GM12873 (cell line): Measurements from ENCODE around the gene GREM2.

Source experiments
- TF ChIP-seq, protein P1 (sequence below): IDR thresholded peaks from 2 replicates; pipeline ENCODE4 v1.5.1; 2012; ENCODE audit warnings: low read depth, mild to moderate bottlenecking, moderate library complexity, low read length, control low read depth; ENCODE audit not compliant: insufficient read depth; ENCODE audit errors: missing control alignments

The GREM2 gene

DNA sequence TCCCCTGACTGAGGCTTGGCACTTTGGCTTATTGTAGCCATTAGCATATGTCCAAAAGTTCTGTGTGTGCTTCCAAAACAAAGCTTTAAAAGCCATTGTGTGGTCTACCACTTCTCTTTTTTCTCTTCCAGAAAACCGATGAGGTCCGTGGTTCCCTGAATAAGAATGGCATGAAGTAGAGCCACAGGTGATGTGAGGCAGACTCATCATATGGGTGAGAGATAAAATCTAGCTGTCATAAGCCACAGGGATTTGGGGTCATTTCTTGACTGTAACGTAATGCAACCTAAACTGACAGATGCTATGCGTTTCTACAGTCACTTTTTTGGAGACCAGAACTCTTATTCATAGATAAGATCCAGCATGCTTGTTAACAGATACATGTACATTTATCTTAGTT is 7.0 kb upstream of the GREM2 start:
- TF ChIP-seq, protein P1, sequence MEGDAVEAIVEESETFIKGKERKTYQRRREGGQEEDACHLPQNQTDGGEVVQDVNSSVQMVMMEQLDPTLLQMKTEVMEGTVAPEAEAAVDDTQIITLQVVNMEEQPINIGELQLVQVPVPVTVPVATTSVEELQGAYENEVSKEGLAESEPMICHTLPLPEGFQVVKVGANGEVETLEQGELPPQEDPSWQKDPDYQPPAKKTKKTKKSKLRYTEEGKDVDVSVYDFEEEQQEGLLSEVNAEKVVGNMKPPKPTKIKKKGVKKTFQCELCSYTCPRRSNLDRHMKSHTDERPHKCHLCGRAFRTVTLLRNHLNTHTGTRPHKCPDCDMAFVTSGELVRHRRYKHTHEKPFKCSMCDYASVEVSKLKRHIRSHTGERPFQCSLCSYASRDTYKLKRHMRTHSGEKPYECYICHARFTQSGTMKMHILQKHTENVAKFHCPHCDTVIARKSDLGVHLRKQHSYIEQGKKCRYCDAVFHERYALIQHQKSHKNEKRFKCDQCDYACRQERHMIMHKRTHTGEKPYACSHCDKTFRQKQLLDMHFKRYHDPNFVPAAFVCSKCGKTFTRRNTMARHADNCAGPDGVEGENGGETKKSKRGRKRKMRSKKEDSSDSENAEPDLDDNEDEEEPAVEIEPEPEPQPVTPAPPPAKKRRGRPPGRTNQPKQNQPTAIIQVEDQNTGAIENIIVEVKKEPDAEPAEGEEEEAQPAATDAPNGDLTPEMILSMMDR: no peak

DNA sequence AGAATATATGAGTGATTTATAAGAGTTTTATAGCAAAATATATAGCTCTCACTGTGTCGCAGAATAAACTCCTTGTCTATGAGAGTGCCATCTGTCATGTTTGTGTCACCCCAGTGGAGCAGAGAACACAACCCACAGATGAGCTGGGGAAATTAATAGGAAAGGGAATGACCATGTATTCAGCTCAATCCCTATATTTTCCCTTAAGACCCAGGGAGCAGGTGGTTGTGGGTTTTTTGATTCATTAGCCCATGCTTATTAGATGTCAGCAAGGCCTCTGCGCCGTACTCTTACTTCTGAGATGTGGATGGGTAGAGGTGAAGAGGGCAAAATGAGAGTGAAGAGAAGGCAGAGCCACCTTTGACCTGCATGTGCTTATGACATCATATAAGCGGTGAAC is 4.1 kb upstream of the GREM2 start:
- TF ChIP-seq, protein P1: no peak

DNA sequence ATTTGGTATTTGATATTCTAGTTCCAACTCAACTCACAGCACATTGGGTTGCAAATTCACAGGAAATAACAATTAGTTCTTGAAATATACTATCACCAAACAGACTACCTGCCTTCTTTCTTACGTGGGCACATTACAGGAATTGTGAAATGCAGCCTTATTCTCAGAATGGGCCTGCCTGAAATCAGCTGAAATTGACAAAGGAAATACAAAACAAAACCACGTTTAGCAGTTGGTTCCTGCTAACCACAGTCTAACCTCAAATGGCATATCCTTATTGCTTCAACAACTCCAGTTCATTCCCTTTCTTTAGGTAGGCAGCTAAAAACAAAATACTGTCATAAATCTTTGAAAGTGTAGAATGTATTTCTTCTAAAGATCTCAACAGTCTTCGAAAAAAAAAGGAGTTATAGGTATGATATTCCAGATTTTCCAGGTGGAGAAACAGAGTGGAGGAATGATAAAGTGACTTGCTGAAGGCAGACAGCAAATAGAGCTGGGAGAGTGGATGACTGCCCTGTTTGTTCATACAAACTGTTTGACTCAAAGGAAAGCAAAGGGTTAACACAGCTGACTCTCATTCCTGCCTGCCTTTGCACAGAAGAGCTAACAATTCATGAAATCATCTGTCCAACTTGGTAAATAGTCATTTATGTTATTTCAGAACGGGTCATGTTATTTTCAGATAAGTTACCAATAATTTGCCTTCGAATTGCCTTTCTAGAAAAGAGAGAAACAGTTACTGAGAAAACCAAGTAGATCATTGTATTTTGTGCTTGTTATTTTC is 1.6 kb upstream of the GREM2 start:
- TF ChIP-seq, protein P1: no peak

DNA sequence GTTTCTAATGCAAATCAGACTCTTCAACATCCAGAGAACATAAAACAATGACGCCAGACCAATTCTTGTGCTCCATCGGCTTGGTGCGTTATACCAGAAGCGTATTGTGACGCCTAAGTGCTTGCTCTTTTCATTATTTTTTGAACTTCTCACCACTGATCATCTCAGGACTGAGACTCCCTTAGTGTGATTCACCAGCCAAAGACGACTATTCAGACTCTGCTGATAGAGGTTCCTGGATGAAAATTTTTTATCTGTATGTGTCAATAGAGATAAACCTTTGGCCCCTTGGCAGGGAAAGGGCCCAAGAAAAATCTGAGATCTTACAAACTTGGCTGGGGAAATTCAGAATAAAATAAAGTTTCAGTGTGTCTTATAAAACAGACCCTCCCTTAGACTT is 856 bp upstream of the GREM2 start:
- TF ChIP-seq, protein P1: no peak

DNA sequence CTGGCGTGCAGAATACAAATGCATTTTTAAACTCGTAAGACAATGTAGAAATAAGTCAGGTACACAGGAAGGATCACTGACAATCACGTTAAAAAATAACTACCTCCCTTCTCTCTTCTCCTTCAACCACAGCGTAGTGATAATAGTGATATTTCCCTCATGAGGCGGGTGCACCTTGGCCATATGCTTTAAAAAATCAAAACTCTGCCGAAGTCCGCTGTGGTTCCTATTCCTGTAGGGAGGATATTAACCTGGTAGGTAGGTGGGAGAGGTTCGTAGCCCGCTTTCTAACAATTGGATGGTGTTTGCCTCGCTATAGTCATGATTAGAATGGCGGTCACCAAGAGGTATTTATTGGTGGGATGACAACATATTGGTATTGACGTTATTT is 732 bp downstream of the GREM2 start:
- TF ChIP-seq, protein P1: no peak

DNA sequence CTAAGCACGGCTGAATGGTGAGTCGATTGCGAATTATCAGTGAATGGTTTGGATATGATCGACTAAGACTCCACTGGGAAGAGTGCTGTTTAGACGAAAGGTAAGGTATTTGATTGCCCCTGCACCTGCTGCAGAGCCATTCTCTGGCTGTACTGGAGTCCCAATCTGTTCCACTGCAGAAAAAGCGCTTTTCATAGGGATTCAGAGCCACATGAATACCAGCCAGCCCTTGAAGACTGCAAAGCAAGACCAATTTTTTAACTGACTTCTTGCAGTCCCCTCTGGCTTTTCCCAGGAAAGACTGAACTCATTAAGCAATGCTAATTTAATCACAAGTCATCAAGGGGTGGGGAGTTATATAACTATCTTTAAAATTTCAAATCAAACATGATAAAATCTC is 1.3 kb downstream of the GREM2 start:
- TF ChIP-seq, protein P1: no peak

DNA sequence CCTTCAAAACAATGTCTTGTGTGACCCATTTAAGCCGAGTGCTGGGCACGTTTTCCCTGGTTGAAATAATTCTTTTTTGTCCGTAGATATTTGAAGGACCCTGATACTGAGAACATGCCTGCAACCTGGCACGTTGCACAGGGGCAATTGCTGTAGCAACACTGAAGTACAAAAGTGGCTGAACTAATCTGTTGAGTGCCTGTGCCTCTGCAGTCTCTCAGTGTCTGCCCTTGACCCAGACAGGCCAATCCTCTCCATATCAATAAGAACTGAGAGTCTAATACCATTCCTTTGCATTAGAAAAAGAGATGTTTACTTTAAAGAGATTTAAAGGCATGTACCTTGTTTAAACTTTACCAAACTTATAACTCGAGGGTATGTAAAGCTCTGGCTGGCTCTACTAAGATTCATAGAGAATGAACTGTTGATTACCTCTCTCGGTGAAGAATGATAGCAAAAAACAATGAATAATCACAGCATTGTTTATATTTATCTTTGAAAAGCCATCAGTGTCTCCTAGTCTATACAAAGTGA is 2.4 kb downstream of the GREM2 start:
- TF ChIP-seq, protein P1: no peak
